Measurements from ENCODE around the gene OR4E2.

The OR4E2 gene

GRCh38 chr14:21714318-21714929, 60.8 kb downstream of the OR4E2 start:
- Histone ChIP-seq H3K4me1 (ENCODE audit: control insufficient read depth in 1 of 2, insufficient read depth in 2 of 2, low read length in 2 of 2) (no peaks in the 10 kb centered on the region), H3K9me3 (ENCODE audit: control insufficient read depth in 1 of 2, low read length in 2 of 2) (no peaks in the 10 kb centered on the region), H3K27me3 (ENCODE audit: control insufficient read depth in 1 of 2, insufficient read depth in 2 of 2, low read length in 2 of 2) (no peaks in the 10 kb centered on the region), H3K27ac (ENCODE audit: low read depth, low read length) (no peak overlapping the region), H3K36me3 (ENCODE audit: control insufficient read depth in 1 of 2, insufficient read depth in 2 of 2, low read length in 2 of 2) (no peaks in the 10 kb centered on the region), H3K9ac (ENCODE audit: low read depth in 1 of 2, low read length in 2 of 2) (no peak overlapping the region), H3K4me3 (ENCODE audit: low read depth in 1 of 2, low read length in 2 of 2) (no peak overlapping the region)

Measured in duodenal mucosa (tissue), 2 donors.